DOHH2 (cell line): ENCODE data around the gene NUDT8.

Source experiments
- CTCF ChIP-seq: fragments of 200-600 bp; sonication (generic); IDR thresholded peaks from one replicate; pipeline ENCODE4 v1.5.1; 2014; ENCODE audit warnings: antibody characterized with exemption, mild to moderate bottlenecking, low read depth, low read length; ENCODE audit not compliant: poor library complexity, severe bottlenecking
- EZH2phosphoT487 ChIP-seq: fragments of 200-600 bp; sonication (generic); IDR thresholded peaks from 2 replicates; pipeline ENCODE4 v1.6.1; 2017; ENCODE audit warnings: borderline replicate concordance, mild to moderate bottlenecking, antibody characterized with exemption, low read length, moderate library complexity, mixed read lengths

- TF ChIP-seq CTCF = no peak
- no peak for TF ChIP-seq EZH2phosphoT487
Measured at GRCh38 chr11:67626970-67627369, 2.8 kb downstream of the NUDT8 start.
